ENCODE data around the gene SNX20. TPM values are rescaled to one million over a fixed set of nuclear protein-coding genes. Genes with fewer than 3 reads are reported as not detected.

SNX20 gene
- total RNA-seq, 1 experiment from 2014 or later, result 0.10 TPM

GRCh38 chr16:50651835-50652438 lies 29.2 kb downstream of the SNX20 start:
- DNase-seq (ENCODE audit: low read depth, low spot score), result no peak
- Histone ChIP-seq H3K4me3 (ENCODE audit: low read depth in 2 of 2, low read length in 2 of 2) (no peak overlapping the region), H3K36me3 (ENCODE audit: control insufficient read depth, insufficient read depth, low read length) (no peaks in the 10 kb centered on the region), H3K27ac (ENCODE audit: low read length) (no peak overlapping the region), H3K27me3 (ENCODE audit: control insufficient read depth, insufficient read depth, low read length) (no peaks in the 10 kb centered on the region; the same call in 1 of the 2 replicates), H3K9me3 (ENCODE audit: control insufficient read depth, insufficient read depth, low read depth, low read length) (no peaks in the 10 kb centered on the region), H3K4me1 (ENCODE audit: control insufficient read depth, insufficient read depth, low read length) (no peaks in the 10 kb centered on the region)
- ChIA-PET CTCF (no interaction called here), POLR2A (no interaction called here)
- ATAC-seq, result no peak
- intact Hi-C loops (cut with micrococcal nuclease; ENCODE audit: unreplicated experiment) (no loop called here), in situ Hi-C loops (cut with HindIII; ENCODE audit: low pct_unique_long_range_greater_than_20kb, low sequenced_read_pairs) (no loop called here)
- TF ChIP-seq TCF7L2 (IDR thresholded peaks at IDR 0.05; ENCODE audit: low read depth, low read length) (no peak), POLR2AphosphoS5 (IDR thresholded peaks at IDR 0.05; ENCODE audit: low read depth, low read length) (no peak), REST (IDR thresholded peaks at IDR 0.05; ENCODE audit: insufficient read depth in 1 of 2, low read depth in 2 of 2, low read length in 1 of 2) (no peak), CTCF (IDR thresholded peaks at IDR 0.05) (no peak), SIN3A (IDR thresholded peaks at IDR 0.05; ENCODE audit: borderline replicate concordance, insufficient read depth, low read depth, low read length) (no peak)
- BruUV-seq (replicated peaks), result no TSS peak

- Histone ChIP-seq H3K27me3 (ENCODE audit: control insufficient read depth, insufficient read depth, low read length) (peaks cover 2% of the 10 kb centered on the region), H3K4me1 (ENCODE audit: control insufficient read depth, insufficient read depth, low read length) (no peaks in the 10 kb centered on the region), H3K36me3 (ENCODE audit: control insufficient read depth, insufficient read depth, low read length) (no peaks in the 10 kb centered on the region), H3K9me3 (ENCODE audit: control insufficient read depth, insufficient read depth, low read depth, low read length) (no peaks in the 10 kb centered on the region), H3K27ac (ENCODE audit: low read length) (no peak overlapping the region), H3K4me3 (ENCODE audit: low read depth in 2 of 2, low read length in 2 of 2) (no peak overlapping the region)
- intact Hi-C loops (cut with micrococcal nuclease; ENCODE audit: unreplicated experiment) (no loop called here), in situ Hi-C loops (cut with HindIII; ENCODE audit: low pct_unique_long_range_greater_than_20kb, low sequenced_read_pairs) (no loop called here)
- DNase-seq (ENCODE audit: low read depth, low spot score) (no peak), ATAC-seq (no peak)
- POLR2A ChIA-PET, result no interaction called here
- no peak for TF ChIP-seq SIN3A (IDR thresholded peaks at IDR 0.05; ENCODE audit: borderline replicate concordance, insufficient read depth, low read depth, low read length)
- no peak for TF ChIP-seq POLR2AphosphoS5 (IDR thresholded peaks at IDR 0.05; ENCODE audit: low read depth, low read length)
- TF ChIP-seq CTCF (IDR thresholded peaks at IDR 0.05), result no peak
- TF ChIP-seq TCF7L2 (IDR thresholded peaks at IDR 0.05; ENCODE audit: low read depth, low read length), result no peak
- no peak for TF ChIP-seq REST (IDR thresholded peaks at IDR 0.05; ENCODE audit: insufficient read depth in 1 of 2, low read depth in 2 of 2, low read length in 1 of 2)
- BruUV-seq (replicated peaks), result no TSS peak
- CTCF ChIA-PET, result no interaction called here
Observed at GRCh38 chr16:50646345-50646744, 34.8 kb downstream of the SNX20 start.
